ENCODE results near the gene CLDN7.

CLDN7 gene

DNA sequence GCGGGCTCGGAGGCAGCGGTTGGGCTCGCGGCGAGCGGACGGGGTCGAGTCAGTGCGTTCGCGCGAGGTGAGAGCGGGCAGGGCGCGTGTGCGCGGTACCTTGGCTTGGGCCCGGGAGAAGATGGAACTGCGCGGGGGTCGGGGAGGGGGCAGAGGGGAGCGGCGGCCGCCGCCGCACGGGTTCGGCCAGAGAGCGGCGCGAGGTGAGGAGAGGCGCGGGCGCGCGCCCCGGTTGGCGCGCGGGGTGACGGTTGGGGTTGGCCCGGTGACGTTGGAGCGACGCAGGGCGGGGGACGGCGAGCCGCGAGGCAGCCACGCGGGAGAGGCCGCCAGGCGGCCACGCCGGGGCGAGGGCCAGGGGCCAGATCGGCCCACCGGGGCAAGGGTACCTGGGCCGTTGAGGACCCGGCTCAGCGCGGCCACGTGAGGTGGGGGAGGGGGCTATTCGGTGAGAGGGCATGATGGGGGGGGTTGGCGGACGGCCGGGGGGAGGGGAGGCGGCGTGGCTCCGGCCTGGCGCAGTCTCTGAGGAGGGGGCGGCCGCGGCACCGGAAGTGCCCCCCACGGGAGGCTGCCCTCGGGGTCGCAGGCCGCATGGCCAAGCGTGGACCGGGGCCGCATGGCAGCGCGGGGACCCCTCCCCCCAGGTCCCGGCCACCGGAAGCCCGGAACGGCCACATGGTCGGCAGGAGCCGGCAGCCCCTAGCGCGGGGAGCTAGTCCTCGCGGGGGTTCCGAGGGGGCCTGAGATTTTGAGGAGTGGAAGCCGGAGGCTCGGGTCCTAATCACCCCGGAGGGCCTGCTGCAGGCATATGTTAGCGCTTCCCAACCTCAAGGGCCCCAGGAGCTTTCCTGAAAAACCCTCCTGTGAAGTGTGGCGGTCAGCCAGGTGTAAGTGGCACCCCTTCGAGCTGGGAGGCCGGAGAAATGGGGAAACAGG, 45.7 kb upstream of the CLDN7 start:
- TF ChIP-seq, protein P1, sequence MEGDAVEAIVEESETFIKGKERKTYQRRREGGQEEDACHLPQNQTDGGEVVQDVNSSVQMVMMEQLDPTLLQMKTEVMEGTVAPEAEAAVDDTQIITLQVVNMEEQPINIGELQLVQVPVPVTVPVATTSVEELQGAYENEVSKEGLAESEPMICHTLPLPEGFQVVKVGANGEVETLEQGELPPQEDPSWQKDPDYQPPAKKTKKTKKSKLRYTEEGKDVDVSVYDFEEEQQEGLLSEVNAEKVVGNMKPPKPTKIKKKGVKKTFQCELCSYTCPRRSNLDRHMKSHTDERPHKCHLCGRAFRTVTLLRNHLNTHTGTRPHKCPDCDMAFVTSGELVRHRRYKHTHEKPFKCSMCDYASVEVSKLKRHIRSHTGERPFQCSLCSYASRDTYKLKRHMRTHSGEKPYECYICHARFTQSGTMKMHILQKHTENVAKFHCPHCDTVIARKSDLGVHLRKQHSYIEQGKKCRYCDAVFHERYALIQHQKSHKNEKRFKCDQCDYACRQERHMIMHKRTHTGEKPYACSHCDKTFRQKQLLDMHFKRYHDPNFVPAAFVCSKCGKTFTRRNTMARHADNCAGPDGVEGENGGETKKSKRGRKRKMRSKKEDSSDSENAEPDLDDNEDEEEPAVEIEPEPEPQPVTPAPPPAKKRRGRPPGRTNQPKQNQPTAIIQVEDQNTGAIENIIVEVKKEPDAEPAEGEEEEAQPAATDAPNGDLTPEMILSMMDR (IDR thresholded peaks at IDR 0.05) = peak in 1 of 2 experiments; percentile 11

DNA sequence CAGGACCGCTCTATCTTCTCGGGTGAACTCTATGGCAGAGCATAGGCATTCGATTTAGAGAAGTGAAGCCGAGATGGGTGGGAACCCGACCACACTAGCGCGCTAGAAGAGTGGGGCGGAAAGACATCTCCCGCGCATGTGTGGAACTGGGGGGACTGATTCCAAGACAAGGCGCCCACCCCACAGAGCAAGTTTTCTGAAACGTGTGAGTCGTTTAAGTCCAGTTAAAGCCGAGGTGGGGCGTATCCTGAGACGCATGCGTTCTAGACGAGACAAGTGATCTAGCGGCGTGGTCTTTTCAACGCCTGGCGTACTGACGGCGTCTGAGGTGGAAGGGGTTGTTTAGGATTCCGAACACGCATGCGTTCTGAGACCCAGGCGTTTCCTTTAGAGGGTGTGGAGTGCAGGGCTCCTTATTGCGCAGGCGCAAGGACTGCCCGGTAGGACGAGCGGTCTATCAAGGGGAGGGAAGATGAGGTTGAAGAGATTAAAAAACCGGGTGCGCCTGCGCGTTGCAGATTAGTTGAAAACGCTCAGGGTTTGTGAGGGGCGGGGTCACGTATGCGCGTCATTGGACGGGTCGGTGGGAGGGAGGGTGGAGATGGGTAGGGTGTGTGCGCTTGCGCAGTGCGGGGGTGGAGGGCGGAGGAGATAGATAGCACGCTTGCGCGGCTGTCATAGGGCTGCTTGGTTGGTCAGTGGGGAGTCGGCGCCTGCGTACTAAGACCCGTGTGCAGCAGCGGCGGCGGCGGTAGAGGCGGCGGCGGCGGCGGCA, 44.8 kb upstream of the CLDN7 start, which contains the start of gene EIF5A:
Gene EIF5A (plus strand): TSS at position 718 of the 775 bp plus-strand sequence. CDS start 2,008 bp downstream, outside the sequence.
- Histone ChIP-seq H3K27me3 (peaks cover 0 to 2% of the 10 kb centered on the region in 2 donors), H3K9me3 (no peaks in the 10 kb centered on the region), H3K27ac (peak within 1 kb of the TSS; percentile 95 to 99), H3K4me3 (peak within 1 kb of the TSS; percentile 91 to 98), H3K4me1 (peaks cover 0 to 34% (median 27%) of the 10 kb centered on the region in 4 donors), H3K36me3 (peaks cover 23 to 30% (median 25%) of the 10 kb centered on the region in 3 donors)
- intact Hi-C loops (cut with DNase I; ENCODE audit: low total_unique reads) = no loop called here
- TF ChIP-seq, protein P1 (IDR thresholded peaks at IDR 0.05) = peak in 1 of 2 experiments; percentile 3
- DNase-seq = peak; percentile 99 to 100

More for the DNA sequence above, 45.7 kb upstream of the CLDN7 start:
- Histone ChIP-seq H3K4me3 (peak overlapping the region; percentile 91 to 98), H3K27ac (peak overlapping the region; percentile 95 to 99), H3K27me3 (no peaks in the 10 kb centered on the region), H3K4me1 (peaks cover 0 to 40% (median 31%) of the 10 kb centered on the region in 4 donors), H3K9me3 (no peaks in the 10 kb centered on the region), H3K36me3 (peaks cover 31 to 38% (median 34%) of the 10 kb centered on the region in 3 donors)
- peak in 1 of 2 donors; percentile 78 for DNase-seq
- intact Hi-C loops (cut with DNase I; ENCODE audit: low total_unique reads) = no loop called here

DNA sequence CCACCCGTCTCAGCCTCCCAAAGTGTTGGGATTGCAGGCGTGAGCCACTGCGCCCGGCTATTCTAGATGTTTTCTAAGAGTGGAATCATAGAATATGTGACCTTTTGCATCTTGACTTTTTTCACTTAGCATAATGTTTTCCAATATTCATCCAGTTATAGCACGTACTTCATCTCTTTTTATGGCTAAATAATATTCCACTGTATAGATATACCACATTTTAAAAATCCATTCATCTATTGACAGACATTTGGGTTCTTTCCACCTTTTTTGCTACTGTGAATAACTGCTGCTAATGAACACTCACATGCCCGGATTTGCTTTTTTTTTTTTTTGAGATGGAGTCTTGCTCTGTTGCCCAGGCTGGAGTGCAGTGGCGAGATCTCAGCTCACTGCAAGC, 41.9 kb upstream of the CLDN7 start:
- H3K4me1 ChIP-seq = peaks cover 0 to 12% (median 9%) of the 10 kb centered on the region in 4 donors
- peaks cover 0 to 6% of the 10 kb centered on the region in 2 donors for H3K27me3 ChIP-seq
- no peak overlapping the region for H3K27ac ChIP-seq
- no peaks in the 10 kb centered on the region for H3K9me3 ChIP-seq
- TF ChIP-seq, protein P1 (IDR thresholded peaks at IDR 0.05) = no peak
- H3K36me3 ChIP-seq = peaks cover 0 to under 1% (median 0%) of the 10 kb centered on the region in 3 donors
- no peak overlapping the region for H3K4me3 ChIP-seq
- intact Hi-C loops (cut with DNase I; ENCODE audit: low total_unique reads) = loop anchor here (5.0 kb wide), 1 partner anchor 42 kb away; the partner anchor contains the start of gene CLDN7
- no peak for DNase-seq

DNA sequence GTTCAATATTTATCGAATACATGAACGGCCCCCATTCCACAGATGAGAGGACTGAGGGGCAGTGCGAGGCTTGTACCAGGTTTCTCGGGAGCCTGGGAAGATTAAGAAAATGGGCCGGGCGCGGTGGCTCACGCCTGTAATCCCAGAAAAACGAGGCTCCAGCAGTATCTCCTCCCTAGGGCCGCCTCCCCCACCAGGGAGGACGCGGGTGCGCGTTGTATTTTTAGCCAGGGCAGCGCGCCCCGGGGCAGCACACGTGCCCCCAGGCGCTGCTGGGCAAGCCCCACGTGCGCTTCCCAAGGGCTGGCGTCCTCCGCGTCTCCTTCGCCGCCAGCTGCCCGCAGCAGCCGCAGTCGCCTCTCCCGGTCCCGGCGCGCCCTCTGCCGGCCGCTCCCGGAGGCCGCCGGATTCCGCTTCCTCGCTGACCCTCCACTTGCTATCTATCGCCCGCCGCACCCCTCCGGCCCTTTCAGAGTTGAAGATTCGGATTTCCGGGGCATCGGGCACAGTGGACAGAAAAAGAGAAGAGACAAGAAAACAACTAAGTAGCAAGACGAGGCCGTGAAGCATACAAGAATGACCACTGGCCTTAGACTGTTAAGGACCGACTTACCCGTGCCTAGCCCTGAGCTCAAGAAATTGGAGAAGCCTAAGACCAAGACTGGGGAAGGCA, 34.0 kb upstream of the CLDN7 start:
- Histone ChIP-seq H3K4me3 (peak overlapping the region; percentile 6 to 27), H3K4me1 (peaks cover 0 to 44% (median 32%) of the 10 kb centered on the region in 4 donors), H3K27ac (peak overlapping the region; percentile 29 to 61), H3K36me3 (no peaks in the 10 kb centered on the region), H3K27me3 (peaks cover 0 to 48% of the 10 kb centered on the region in 2 donors), H3K9me3 (no peaks in the 10 kb centered on the region)
- intact Hi-C loops (cut with DNase I; ENCODE audit: low total_unique reads) = loop anchor here (1.0 kb wide), 1 partner anchor 16 kb away; no protein-coding TSS in a partner anchor
- DNase-seq = peak; percentile 74 to 94
- TF ChIP-seq, protein P1 (IDR thresholded peaks at IDR 0.05) = peak; percentile 92 to 98

Measured in tibial artery (tissue), 4 donors.